ENCODE measurements around the gene IL23A.

The IL23A gene

GRCh38 chr12:56362130-56363059 lies 23.7 kb downstream of the IL23A start, which contains the start of gene APOF:
TSS of gene APOF (minus strand) at chr12:56362857. CDS start at chr12:56362745, 112 bp downstream.
- no peaks in the 10 kb centered on the region for H3K9me3 ChIP-seq (replicated peaks in 1 of 11)
- no peak within 1 kb of the TSS; a peak in 1 of 22 replicates for H3K27ac ChIP-seq
- H3K36me3 ChIP-seq = peaks cover 0 to 5% (median 0%) of the 10 kb centered on the region in 11 experiments; a peak in 2 of 22 replicates
- H3K4me1 ChIP-seq = peaks cover 22 to 48% (median 33%) of the 10 kb centered on the region in 10 experiments
- no peak within 1 kb of the TSS for H3K9ac ChIP-seq
- H3K27me3 ChIP-seq = no peaks in the 10 kb centered on the region
- no peak within 1 kb of the TSS for H3K4me3 ChIP-seq
- H4K20me1 ChIP-seq = peaks cover 0 to 14% (median 0%) of the 10 kb centered on the region in 11 experiments; a peak in 2 of 22 replicates
- H3K4me2 ChIP-seq = peak within 1 kb of the TSS in 6 of 11 experiments; percentile 1 to 91 (median 30); a peak in 8 of 22 replicates
- no peak for TF ChIP-seq Cebpa-rat (IDR thresholded peaks at IDR 0.05)

- TF ChIP-seq Cebpa-rat (IDR thresholded peaks at IDR 0.05) = no peak
- peak overlapping the region in 7 of 11 experiments; percentile 4 to 59 (median 24); a peak in 10 of 22 replicates for H3K4me2 ChIP-seq
- H3K27me3 ChIP-seq = no peaks in the 10 kb centered on the region
- H3K9me3 ChIP-seq (replicated peaks in 1 of 11) = peaks cover 0 to 3% (median 0%) of the 10 kb centered on the region in 11 experiments; a peak in 6 of 22 replicates
- peaks cover 0 to 21% (median 8%) of the 10 kb centered on the region in 10 experiments; a peak in 12 of 20 replicates for H3K4me1 ChIP-seq
- H3K9ac ChIP-seq = 0 out of 22 replicates have a peak overlapping the region, but pooled peaks of 1 of the 11 experiments have one; percentile 29
- no peak overlapping the region for H3K4me3 ChIP-seq
- H4K20me1 ChIP-seq = no peaks in the 10 kb centered on the region
- H3K27ac ChIP-seq = no peak overlapping the region
- H3K36me3 ChIP-seq = no peaks in the 10 kb centered on the region
These were observed 28.3 kb downstream of the IL23A start for GRCh38 chr12:56366948-56367347.

- H3K9ac ChIP-seq = no peak overlapping the region
- H3K27ac ChIP-seq = no peak overlapping the region
- peaks cover 13 to 23% (median 19%) of the 10 kb centered on the region in 11 experiments; a peak in 20 of 22 replicates for H3K9me3 ChIP-seq (replicated peaks in 1 of 11)
- peaks cover 27 to 42% (median 34%) of the 10 kb centered on the region in 10 experiments for H3K4me1 ChIP-seq
- no peaks in the 10 kb centered on the region for H4K20me1 ChIP-seq
- no peaks in the 10 kb centered on the region for H3K27me3 ChIP-seq
- no peak overlapping the region for H3K4me2 ChIP-seq
- TF ChIP-seq Cebpa-rat (IDR thresholded peaks at IDR 0.05) = no peak
- H3K36me3 ChIP-seq = no peaks in the 10 kb centered on the region
- H3K4me3 ChIP-seq = no peak overlapping the region
These were observed 34.8 kb downstream of the IL23A start for GRCh38 chr12:56373515-56373914.

- Histone ChIP-seq H3K9ac (peak overlapping the region in 1 of 11 experiments; percentile 15; a peak in 3 of 22 replicates), H3K36me3 (no peaks in the 10 kb centered on the region), H3K4me1 (peaks cover 27 to 42% (median 34%) of the 10 kb centered on the region in 10 experiments), H3K9me3 (replicated peaks in 1 of 11) (peaks cover 14 to 23% (median 19%) of the 10 kb centered on the region in 11 experiments; a peak in 20 of 22 replicates), H3K4me2 (peak overlapping the region; percentile 57 to 95 (median 72)), H3K4me3 (no peak overlapping the region), H3K27me3 (no peaks in the 10 kb centered on the region), H3K27ac (peak overlapping the region in 9 of 11 experiments; percentile 12 to 73 (median 50); a peak in 13 of 22 replicates), H4K20me1 (no peaks in the 10 kb centered on the region)
- TF ChIP-seq Cebpa-rat (IDR thresholded peaks at IDR 0.05) = no peak
These were observed 36.3 kb downstream of the IL23A start for GRCh38 chr12:56374726-56375597.

GRCh38 chr12:56375598-56376434 lies 37.1 kb downstream of the IL23A start:
- H3K36me3 ChIP-seq = no peaks in the 10 kb centered on the region
- peak overlapping the region; percentile 57 to 95 (median 72) for H3K4me2 ChIP-seq
- H3K4me3 ChIP-seq = peak overlapping the region in 2 of 10 experiments; percentile 16 to 26; a peak in 2 of 20 replicates
- H3K4me1 ChIP-seq = peaks cover 27 to 42% (median 34%) of the 10 kb centered on the region in 10 experiments
- H4K20me1 ChIP-seq = no peaks in the 10 kb centered on the region
- peak overlapping the region in 8 of 11 experiments; percentile 10 to 61 (median 28); a peak in 9 of 22 replicates for H3K9ac ChIP-seq
- H3K27ac ChIP-seq = peak overlapping the region in 10 of 11 experiments; percentile 15 to 73 (median 54); a peak in 18 of 22 replicates
- no peak for TF ChIP-seq Cebpa-rat (IDR thresholded peaks at IDR 0.05)
- no peaks in the 10 kb centered on the region for H3K27me3 ChIP-seq
- H3K9me3 ChIP-seq (replicated peaks in 1 of 11) = peaks cover 14 to 23% (median 19%) of the 10 kb centered on the region in 11 experiments; a peak in 20 of 22 replicates

- H3K4me1 ChIP-seq = peaks cover 27 to 42% (median 34%) of the 10 kb centered on the region in 10 experiments
- H3K36me3 ChIP-seq = no peaks in the 10 kb centered on the region
- no peak overlapping the region for H3K4me3 ChIP-seq
- H3K9ac ChIP-seq = no peak overlapping the region
- peak overlapping the region in 4 of 11 experiments; percentile 73 to 95 (median 84); a peak in 8 of 22 replicates for H3K4me2 ChIP-seq
- TF ChIP-seq Cebpa-rat (IDR thresholded peaks at IDR 0.05) = no peak
- H3K27ac ChIP-seq = no peak overlapping the region
- H3K9me3 ChIP-seq (replicated peaks in 1 of 11) = peaks cover 10 to 22% (median 17%) of the 10 kb centered on the region in 11 experiments; a peak in 20 of 22 replicates
- H3K27me3 ChIP-seq = no peaks in the 10 kb centered on the region
- H4K20me1 ChIP-seq = no peaks in the 10 kb centered on the region
These were observed 38.8 kb downstream of the IL23A start for GRCh38 chr12:56377310-56377988.

GRCh38 chr12:56377989-56378316 lies 39.3 kb downstream of the IL23A start:
- H3K36me3 ChIP-seq = no peaks in the 10 kb centered on the region
- no peak for TF ChIP-seq Cebpa-rat (IDR thresholded peaks at IDR 0.05)
- H3K4me1 ChIP-seq = peaks cover 27 to 42% (median 34%) of the 10 kb centered on the region in 10 experiments
- no peak overlapping the region for H3K9ac ChIP-seq
- no peaks in the 10 kb centered on the region for H3K27me3 ChIP-seq
- peaks cover 6 to 17% (median 12%) of the 10 kb centered on the region in 11 experiments; a peak in 20 of 22 replicates for H3K9me3 ChIP-seq (replicated peaks in 1 of 11)
- H3K4me2 ChIP-seq = no peak overlapping the region
- no peak overlapping the region for H3K4me3 ChIP-seq
- H4K20me1 ChIP-seq = no peaks in the 10 kb centered on the region
- H3K27ac ChIP-seq = no peak overlapping the region

Data from BLaER1 treated with 17β-estradiol and CSF1 and Interleukin-3, amounts not matched to agents 10 nM and 100 nM (cell line).